HepG2 (cell line): Measurements from ENCODE around the gene HSPB2. TPM values are rescaled to one million over a fixed set of nuclear protein-coding genes. Genes with fewer than 3 reads are reported as not detected.
A peak's percentile ranks its signal among the peaks of the same experiment; 100 is the strongest.

ENCODE experiments used
- CEBPZ ChIP-seq: IDR thresholded peaks from 2 replicates; pipeline ENCODE4 v1.6.1; 2012; ENCODE audit warnings: low read length, improper control_type of control experiment
- CHCHD3 ChIP-seq: sonication (generic); formaldehyde crosslinking; IDR thresholded peaks from 2 replicates; pipeline ENCODE4 v1.8.0; 2022; ENCODE audit warnings: mild to moderate bottlenecking, missing genetic modification reagents, moderate library complexity
- DZIP1 ChIP-seq: sonication (generic); formaldehyde crosslinking; IDR thresholded peaks from 2 replicates; pipeline ENCODE4 v1.5.0; 2020; ENCODE audit warnings: mild to moderate bottlenecking, missing genetic modification reagents
- FOXM1 ChIP-seq: sonication (generic); formaldehyde crosslinking; IDR thresholded peaks from 2 replicates; pipeline ENCODE4 v1.5.0; 2020; ENCODE audit warnings: missing genetic modification reagents
- HNF4G ChIP-seq, 2 experiments: sonication (generic) in 1 of 2; formaldehyde crosslinking in 1 of 2; IDR thresholded peaks; 2 replicates each; pipeline versions ENCODE4 v1.4.0 to v1.6.1; 2011 to 2020; ENCODE audit warnings: borderline replicate concordance in 2 of 2, low read depth in 2 of 2, mild to moderate bottlenecking in 2 of 2, low read length in 1 of 2, missing genetic modification reagents in 1 of 2, moderate library complexity in 1 of 2
- NFATC3 ChIP-seq: sonication (generic); formaldehyde crosslinking; IDR thresholded peaks from 2 replicates; pipeline ENCODE4 v1.5.1; 2020; ENCODE audit warnings: mild to moderate bottlenecking, missing genetic modification reagents
- PHF21A ChIP-seq: sonication (generic); formaldehyde crosslinking; IDR thresholded peaks from 2 replicates; pipeline ENCODE4 v1.5.0; 2020; ENCODE audit warnings: mild to moderate bottlenecking, missing genetic modification reagents
- POLR2A ChIP-seq, 2 experiments: IDR thresholded peaks; 2 replicates each; pipeline ENCODE4 v1.6.1; 2011; ENCODE audit warnings: low read depth in 2 of 2, low read length in 2 of 2, mild to moderate bottlenecking in 1 of 2, moderate library complexity in 1 of 2; ENCODE audit not compliant: insufficient read depth in 1 of 2
- SAP130 ChIP-seq: IDR thresholded peaks from 2 replicates; pipeline ENCODE4 v1.6.1; 2016; ENCODE audit warnings: low read depth
- TBL1XR1 ChIP-seq: fragments of 150-350 bp; IDR thresholded peaks from 2 replicates; pipeline ENCODE4 v1.6.1; 2014; ENCODE audit warnings: borderline replicate concordance, low read length; ENCODE audit not compliant: partially characterized antibody
- TBP ChIP-seq: sonication (generic); formaldehyde crosslinking; IDR thresholded peaks from 2 replicates; pipeline ENCODE4 v1.5.0; 2020; ENCODE audit warnings: missing genetic modification reagents
- TBX2 ChIP-seq: sonication (generic); formaldehyde crosslinking; IDR thresholded peaks from 2 replicates; pipeline ENCODE4 v1.5.0; 2020; ENCODE audit warnings: missing genetic modification reagents, mild to moderate bottlenecking, borderline replicate concordance
- U2AF1 ChIP-seq: fragments of 200-400 bp; formaldehyde crosslinking; optimal IDR thresholded peaks from 2 replicates; pipeline ENCODE3; 2017; ENCODE audit warnings: mild to moderate bottlenecking, low read depth, low read length
- ZFX ChIP-seq: sonication (generic); formaldehyde crosslinking; IDR thresholded peaks from 2 replicates; pipeline ENCODE4 v1.4.0; 2020; ENCODE audit warnings: mild to moderate bottlenecking, low read depth, missing genetic modification reagents, moderate library complexity
- ZFYVE20 ChIP-seq: sonication (generic); formaldehyde crosslinking; IDR thresholded peaks from 2 replicates; pipeline ENCODE4 v1.8.0; 2023; ENCODE audit warnings: low read depth, mild to moderate bottlenecking, moderate library complexity, missing genetic modification reagents, borderline replicate concordance
- ZNF280B ChIP-seq: sonication (generic); formaldehyde crosslinking; IDR thresholded peaks from 2 replicates; pipeline ENCODE4 v1.5.0; 2020; ENCODE audit warnings: missing genetic modification reagents, mild to moderate bottlenecking, borderline replicate concordance
- ZNF550 ChIP-seq: sonication (generic); formaldehyde crosslinking; IDR thresholded peaks from 2 replicates; pipeline ENCODE4 v1.4.0; 2020; ENCODE audit warnings: mild to moderate bottlenecking, missing genetic modification reagents, borderline replicate concordance
- ZNF629 ChIP-seq: sonication (generic); formaldehyde crosslinking; conservative IDR thresholded peaks from 2 replicates; pipeline ENCODE4 v1.5.0; 2020; ENCODE audit warnings: missing genetic modification reagents
- ZNF672 ChIP-seq: sonication (generic); formaldehyde crosslinking; IDR thresholded peaks from 2 replicates; pipeline ENCODE4 v1.8.1; 2022; ENCODE audit warnings: missing genetic modification reagents
- ZNF75D ChIP-seq: sonication (generic); formaldehyde crosslinking; IDR thresholded peaks from 2 replicates; pipeline ENCODE4 v1.8.1; 2023; ENCODE audit warnings: missing genetic modification reagents, mild to moderate bottlenecking, borderline replicate concordance
- ZNF780A ChIP-seq: sonication (generic); formaldehyde crosslinking; IDR thresholded peaks from 2 replicates; pipeline ENCODE4 v1.8.0; 2022; ENCODE audit warnings: mild to moderate bottlenecking, missing genetic modification reagents, moderate library complexity
- polyA plus RNA-seq, 8 experiments: library from polyadenylated mRNA; depleted of rRNA in 3 of 8; stranded (reverse) in 7 of 8; unstranded in 1 of 8; fragments of >200 nt; fragmentation: Illumina TruSeq in 4 of 8; extraction: Trizol in 4 of 8; gene quantifications; 2 replicates each; pipeline versions ENCODE4 v1.2.1 to v1.2.3, GENCODE V29; 2011 to 2016; ENCODE audit warnings: low read depth in 4 of 8, missing spikeins in 1 of 8, mixed read lengths in 1 of 8; ENCODE audit not compliant: insufficient read depth in 1 of 8
- total RNA-seq, 5 experiments: library from RNA; depleted of rRNA; stranded (reverse); fragments of >200 nt; fragmentation: Illumina TruSeq; extraction: Trizol; gene quantifications; 2 replicates each; pipeline ENCODE4 v1.2.3, GENCODE V29; 2016; ENCODE audit warnings: low read depth in 1 of 5
- TF ChIP-seq, protein P1 (sequence below): IDR thresholded peaks from 2 replicates; pipeline ENCODE4 v1.6.1; 2016; ENCODE audit warnings: low read depth

HSPB2 gene
- total and polyA plus RNA-seq, 2 of the 13 experiments (the other 11 are each of a cell fraction or from before 2014, with no cell fraction given): 0.04 TPM; not detected in 1

GRCh38 chr11:111917788-111918187, 5.3 kb downstream of the HSPB2 start (continued):
- TF ChIP-seq TBX2 (CRISPR knock-in tag) (no peak), PHF21A (CRISPR knock-in tag) (no peak; the same call in 1 of the 2 replicates), TBL1XR1 (no peak), ZFYVE20 (CRISPR knock-in tag) (no peak), ZNF280B (CRISPR knock-in tag) (no peak), SAP130 (CRISPR knock-in tag) (peak; percentile 37; the same call in 1 of the 2 replicates), TBP (CRISPR knock-in tag) (no peak), ZNF629 (CRISPR knock-in tag) (no peak), ZNF75D (no peak), U2AF1 (no peak), POLR2A (IDR thresholded peaks at IDR 0.05; ENCODE audit: insufficient read depth in 1 of 2, low read depth in 2 of 2, low read length in 2 of 2) (0 out of 4 replicates have a peak, but pooled peaks of 1 of the 2 experiments have one; percentile 23), CEBPZ (no peak), ZNF550 (CRISPR knock-in tag) (no peak), ZNF780A (CRISPR knock-in tag) (no peak), CHCHD3 (CRISPR knock-in tag) (no peak), NFATC3 (no peak), ZNF672 (no peak), FOXM1 (CRISPR knock-in tag) (no peak), ZFX (CRISPR knock-in tag) (peak; percentile 23; the same call in 1 of the 2 replicates), HNF4G (IDR thresholded peaks at IDR 0.05; ENCODE audit: borderline replicate concordance, low read depth, low read length) (peak; percentile 82), HNF4G (CRISPR knock-in tag; IDR thresholded peaks at IDR 0.05; ENCODE audit: borderline replicate concordance, low read depth) (no peak), DZIP1 (CRISPR knock-in tag) (no peak)
- TF ChIP-seq, protein P1, sequence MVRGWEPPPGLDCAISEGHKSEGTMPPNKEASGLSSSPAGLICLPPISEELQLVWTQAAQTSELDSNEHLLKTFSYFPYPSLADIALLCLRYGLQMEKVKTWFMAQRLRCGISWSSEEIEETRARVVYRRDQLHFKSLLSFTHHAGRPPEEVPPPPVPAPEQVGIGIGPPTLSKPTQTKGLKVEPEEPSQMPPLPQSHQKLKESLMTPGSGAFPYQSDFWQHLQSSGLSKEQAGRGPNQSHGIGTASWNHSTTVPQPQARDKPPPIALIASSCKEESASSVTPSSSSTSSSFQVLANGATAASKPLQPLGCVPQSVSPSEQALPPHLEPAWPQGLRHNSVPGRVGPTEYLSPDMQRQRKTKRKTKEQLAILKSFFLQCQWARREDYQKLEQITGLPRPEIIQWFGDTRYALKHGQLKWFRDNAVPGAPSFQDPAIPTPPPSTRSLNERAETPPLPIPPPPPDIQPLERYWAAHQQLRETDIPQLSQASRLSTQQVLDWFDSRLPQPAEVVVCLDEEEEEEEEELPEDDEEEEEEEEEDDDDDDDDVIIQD (CRISPR knock-in tag): no peak
